Neural cell (in vitro differentiated cells): ENCODE results near the gene EEPD1. TPM values are rescaled to one million over a fixed set of nuclear protein-coding genes. Genes with fewer than 3 reads are reported as not detected.

Experiments
- H2AFZ ChIP-seq: fragments of 200-600, 300-800 bp; sonication (generic), shearing (Covaris generic); 2 replicates; pipeline ENCODE4 v1.6.0; 2014; ENCODE audit warnings: low read depth, mild to moderate bottlenecking, antibody characterized with exemption, low read length, moderate library complexity
- H3F3A ChIP-seq: fragments of 200-600 bp; shearing (Covaris generic); 2 replicates; pipeline ENCODE4 v1.6.1; 2016; ENCODE audit warnings: mild to moderate bottlenecking, moderate library complexity, mixed read lengths, antibody characterized with exemption, low read length; ENCODE audit not compliant: insufficient read depth, poor library complexity, severe bottlenecking
- H3K27ac ChIP-seq: fragments of 200-600, 300-800 bp; sonication (generic), shearing (Covaris generic); 2 replicates; pipeline ENCODE4 v1.5.1; 2014; ENCODE audit warnings: mild to moderate bottlenecking, low read length, moderate library complexity
- H3K27me3 ChIP-seq: fragments of 300-800, 200-600 bp; sonication (generic), shearing (Covaris generic); 2 replicates; pipeline ENCODE4 v1.6.0; 2014; ENCODE audit warnings: mild to moderate bottlenecking, low read depth, low read length, moderate library complexity; ENCODE audit not compliant: insufficient read depth
- H3K36me3 ChIP-seq: fragments of 300-800, 200-600 bp; sonication (generic), shearing (Covaris generic); 2 replicates; pipeline ENCODE4 v1.5.1; 2014; ENCODE audit warnings: mild to moderate bottlenecking, antibody characterized with exemption, low read length, moderate library complexity; ENCODE audit not compliant: insufficient read depth
- H3K4me2 ChIP-seq: fragments of 300-800, 200-600 bp; sonication (generic), shearing (Covaris generic); 2 replicates; pipeline ENCODE4 v1.6.0; 2014; ENCODE audit warnings: mild to moderate bottlenecking, low read length
- H3K4me3 ChIP-seq: fragments of 300-800, 200-600 bp; sonication (generic), shearing (Covaris generic); 2 replicates; pipeline ENCODE4 v1.5.1; 2014; ENCODE audit warnings: mild to moderate bottlenecking, low read length, moderate library complexity
- H3K79me2 ChIP-seq: fragments of 200-600 bp; shearing (Covaris generic); replicated peaks from 2 replicates; pipeline ENCODE4 v1.6.0; 2014; ENCODE audit warnings: mild to moderate bottlenecking, low read length, moderate library complexity; ENCODE audit not compliant: insufficient read depth
- H3K9ac ChIP-seq: fragments of 300-800, 200-600 bp; sonication (generic), shearing (Covaris generic); 2 replicates; pipeline ENCODE4 v1.6.1; 2016; ENCODE audit warnings: mild to moderate bottlenecking, low read length, mixed read lengths
- H3K9me2 ChIP-seq: fragments of 200-600 bp; shearing (Covaris generic); 2 replicates; pipeline ENCODE4 v1.6.1; 2016; ENCODE audit warnings: mild to moderate bottlenecking, low read length, mixed read lengths; ENCODE audit not compliant: insufficient read depth
- H3K9me3 ChIP-seq: fragments of 200-600, 300-800 bp; sonication (generic), shearing (Covaris generic); 2 replicates; pipeline ENCODE4 v1.6.1; 2016; ENCODE audit warnings: mild to moderate bottlenecking, mixed run types, low read length, moderate library complexity, mixed read lengths
- H4K20me1 ChIP-seq: fragments of 200-600 bp; shearing (Covaris generic); 2 replicates; pipeline ENCODE4 v1.6.1; 2016; ENCODE audit warnings: mild to moderate bottlenecking, mixed run types; ENCODE audit not compliant: insufficient read depth
- CTCF ChIP-seq: fragments of 450-650 bp; IDR thresholded peaks from 2 replicates; pipeline ENCODE4 v1.5.1; 2014; ENCODE audit warnings: antibody characterized with exemption, mild to moderate bottlenecking, moderate library complexity; ENCODE audit not compliant: poor library complexity, severe bottlenecking
- EZH2 ChIP-seq: fragments of 200-600, 300-800 bp; shearing (Covaris generic), sonication (generic); IDR thresholded peaks from 2 replicates; pipeline ENCODE4 v1.6.1; 2014; ENCODE audit warnings: antibody characterized with exemption, low read length, borderline replicate concordance, mild to moderate bottlenecking; ENCODE audit not compliant: insufficient read depth, poor library complexity, severe bottlenecking
- MXI1 ChIP-seq: fragments of 450-650 bp; conservative IDR thresholded peaks from 2 replicates; pipeline ENCODE4 v1.6.1; 2014; ENCODE audit warnings: antibody characterized with exemption, mild to moderate bottlenecking; ENCODE audit not compliant: poor library complexity, severe bottlenecking
- POLR2AphosphoS5 ChIP-seq: IDR thresholded peaks from 2 replicates; pipeline ENCODE4 v1.6.1; 2012
- RAD21 ChIP-seq: fragments of 450-650 bp; conservative IDR thresholded peaks from 2 replicates; pipeline ENCODE4 v1.6.1; 2014; ENCODE audit warnings: antibody characterized with exemption, mild to moderate bottlenecking, moderate library complexity
- REST ChIP-seq: IDR thresholded peaks from 2 replicates; pipeline ENCODE4 v1.6.1; 2012; ENCODE audit warnings: borderline replicate concordance
- TAF1 ChIP-seq: IDR thresholded peaks from 2 replicates; pipeline ENCODE4 v1.6.1; 2012; ENCODE audit warnings: low read depth
- polyA plus RNA-seq: library from polyadenylated mRNA; depleted of rRNA; stranded (reverse); fragments of >200 nt; gene quantifications from 2 replicates; pipeline ENCODE4 v1.2.3, GENCODE V29; 2014

The EEPD1 gene
- polyA plus RNA-seq, 1 donor from 2014 or later, result 4.2 TPM

- Histone ChIP-seq H3K36me3 (no peaks in the 10 kb centered on the region), H3K9me2 (no peaks in the 10 kb centered on the region), H2AFZ (no peak overlapping the region), H3K4me2 (no peak overlapping the region), H4K20me1 (no peaks in the 10 kb centered on the region), H3F3A (no peaks in the 10 kb centered on the region), H3K79me2 (no peaks in the 10 kb centered on the region), H3K4me3 (no peak overlapping the region), H3K27me3 (no peaks in the 10 kb centered on the region), H3K9me3 (no peaks in the 10 kb centered on the region), H3K9ac (no peak overlapping the region), H3K27ac (no peak overlapping the region)
- TF ChIP-seq REST (no peak), EZH2 (no peak), POLR2AphosphoS5 (no peak), CTCF (no peak), TAF1 (no peak), MXI1 (no peak)
Measured at GRCh38 chr7:36262309-36263094, 109.4 kb downstream of the EEPD1 start.

- Histone ChIP-seq H3K4me2 (no peak overlapping the region), H4K20me1 (no peaks in the 10 kb centered on the region), H3K36me3 (no peaks in the 10 kb centered on the region), H3K9me2 (no peaks in the 10 kb centered on the region), H3K9me3 (no peaks in the 10 kb centered on the region), H3K79me2 (no peaks in the 10 kb centered on the region), H3K27me3 (no peaks in the 10 kb centered on the region), H3K27ac (no peak overlapping the region), H2AFZ (no peak overlapping the region), H3K4me3 (no peak overlapping the region), H3F3A (no peaks in the 10 kb centered on the region), H3K9ac (no peak overlapping the region)
- TF ChIP-seq TAF1 (no peak), RAD21 (no peak)
Measured at GRCh38 chr7:36263095-36263484, 110.0 kb downstream of the EEPD1 start.
